GM12874 (cell line): ENCODE data around the gene DNAJC13.

Source experiments
- CTCF ChIP-seq: IDR thresholded peaks from 2 replicates; pipeline ENCODE4 v1.5.1; 2011; ENCODE audit warnings: low read depth, mild to moderate bottlenecking, control low read depth, low read length, moderate library complexity; ENCODE audit not compliant: insufficient read depth

Gene DNAJC13

DNA sequence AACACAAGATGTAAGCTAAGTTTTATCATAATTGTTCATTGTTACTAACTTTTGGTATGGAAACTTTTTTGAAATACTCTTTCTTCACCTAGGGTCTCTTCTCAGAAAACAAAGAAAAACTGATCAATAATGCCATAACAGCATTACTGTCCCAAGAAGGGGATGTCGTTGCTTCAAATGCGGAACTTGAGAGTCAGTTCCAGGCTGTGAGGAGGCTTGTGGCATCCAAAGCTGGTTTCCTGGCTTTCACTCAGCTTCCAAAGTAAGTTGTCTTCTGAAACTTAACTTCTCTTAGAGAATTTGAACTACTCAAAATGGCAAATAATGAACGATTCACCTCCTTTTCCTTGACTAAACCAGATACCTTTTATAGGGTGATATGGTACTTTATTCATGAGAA, 39.3 kb downstream of the DNAJC13 start:
- no peak for TF ChIP-seq CTCF

DNA sequence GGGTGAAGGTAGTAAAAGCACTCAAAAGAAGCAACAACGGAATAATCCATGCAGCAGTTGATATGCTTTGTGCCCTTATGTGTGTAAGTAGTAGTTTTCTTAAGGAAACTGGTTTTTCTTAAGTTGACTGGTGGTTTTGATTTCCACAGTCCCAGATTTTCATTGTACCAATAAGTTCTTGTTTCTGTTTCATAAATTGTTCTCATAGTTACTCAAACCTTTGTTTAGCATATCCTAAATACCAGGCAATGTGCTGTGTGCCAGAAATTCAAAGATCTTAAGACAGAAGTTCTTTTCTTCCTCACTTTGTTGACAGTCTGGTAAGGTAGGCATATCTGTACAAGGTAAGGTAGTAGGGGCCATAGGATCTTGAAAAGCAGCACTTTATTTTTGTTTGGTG, 40.0 kb downstream of the DNAJC13 start:
- TF ChIP-seq CTCF = no peak

GRCh38 chr3:132459551-132459950, 42.2 kb downstream of the DNAJC13 start:
- no peak for TF ChIP-seq CTCF

DNA sequence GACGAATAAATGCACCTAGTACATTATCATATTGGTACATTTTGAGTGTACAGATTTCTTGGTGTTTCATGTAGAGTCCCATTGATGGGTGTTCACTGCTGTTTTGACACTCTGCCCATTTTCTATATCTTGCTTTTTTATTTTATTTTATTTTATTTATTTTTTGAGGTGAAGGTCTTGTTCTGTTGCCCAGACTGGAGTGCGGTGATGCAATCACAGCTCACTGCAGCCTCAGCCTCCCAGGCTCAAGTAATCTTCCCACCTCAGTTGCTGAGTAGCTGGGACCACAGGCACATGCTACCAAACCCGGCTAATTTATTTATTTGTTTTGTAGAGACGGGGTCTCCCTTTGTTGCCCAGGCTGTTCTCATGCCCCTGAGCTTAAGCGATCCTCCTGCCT, 44.2 kb downstream of the DNAJC13 start:
- no peak for TF ChIP-seq CTCF

DNA sequence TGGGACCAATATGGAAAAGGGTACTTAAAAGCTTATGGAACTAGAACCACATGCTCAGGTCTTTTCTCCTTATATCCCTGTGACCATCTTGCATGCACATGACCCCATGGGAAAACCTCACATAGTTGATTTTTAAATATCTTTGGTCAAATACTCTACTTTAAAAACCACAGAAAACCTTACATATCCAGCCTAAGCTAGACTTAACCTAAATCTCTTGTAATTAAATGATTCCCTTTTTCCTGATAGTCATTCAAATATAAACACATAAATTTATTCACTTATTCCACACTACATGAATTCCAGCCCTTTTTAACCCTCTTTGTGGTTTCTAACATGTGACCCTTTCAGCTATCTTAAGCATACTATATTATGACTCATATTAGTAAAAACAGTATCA, 46.8 kb downstream of the DNAJC13 start:
- TF ChIP-seq CTCF = no peak

- TF ChIP-seq CTCF = no peak
Measured at GRCh38 chr3:132469326-132469725, 52.0 kb downstream of the DNAJC13 start.

GRCh38 chr3:132486099-132486498, 68.8 kb downstream of the DNAJC13 start:
- no peak for TF ChIP-seq CTCF

- no peak for TF ChIP-seq CTCF
Measured at GRCh38 chr3:132488151-132488550, 70.8 kb downstream of the DNAJC13 start.
